Adrenal gland (tissue), 19 donors: ENCODE results near the gene ITCH. TPM values are rescaled to one million over a fixed set of nuclear protein-coding genes. Genes with fewer than 3 reads are reported as not detected.

Experiments
- DNase-seq, 7 donors: peaks; one replicate each; pipeline ENCODE4 v3.0.0-alpha.2; 2019 to 2020
- H3K27ac ChIP-seq, 5 donors: fragments of 200-600 bp; sonication (generic) in 4 of 5; 1 replicate in 3 of 5; 2 replicates in 2 of 5; pipeline versions ENCODE4 v1.5.1 to v1.8.0; 2016 to 2020; ENCODE audit warnings: mild to moderate bottlenecking in 1 of 5
- H3K27me3 ChIP-seq: fragments of 200-600 bp; 2 replicates; pipeline ENCODE4 v1.8.0; 2021
- H3K36me3 ChIP-seq, 2 donors: fragments of 200-600 bp; replicated peaks in 1 of 2; 1 replicate in 1 of 2; 2 replicates in 1 of 2; pipeline versions ENCODE4 v1.5.1 to v1.8.0; 2018 to 2022
- H3K4me1 ChIP-seq, 2 donors: fragments of 200-600 bp; replicated peaks in 1 of 2; 1 replicate in 1 of 2; 2 replicates in 1 of 2; pipeline versions ENCODE4 v1.5.1 to v1.8.0; 2018 to 2021
- H3K4me3 ChIP-seq, 4 donors: fragments of 200-600 bp; sonication (generic) in 3 of 4; one replicate each; pipeline ENCODE4 v1.5.1; 2016 to 2018
- H3K9me3 ChIP-seq, 3 donors: fragments of 200-600 bp; sonication (generic) in 1 of 3; replicated peaks in 1 of 3; 1 replicate in 2 of 3; 2 replicates in 1 of 3; pipeline versions ENCODE4 v1.5.1 to v1.8.0; 2016 to 2021
- CTCF ChIP-seq, 6 experiments: fragments of 450-650 bp in 4 of 6; fragments of 200-600 bp in 2 of 6; sonication (generic) in 1 of 6; IDR thresholded peaks; 1 replicate in 5 of 6; 2 replicates in 1 of 6; pipeline versions ENCODE4 v1.5.1 to v1.8.0; 2016 to 2021; ENCODE audit warnings: antibody characterized with exemption in 6 of 6, mild to moderate bottlenecking in 2 of 6, moderate library complexity in 1 of 6
- POLR2A ChIP-seq, 2 donors: fragments of 450-650 bp; IDR thresholded peaks; one replicate each; pipeline ENCODE4 v1.6.1; 2017; ENCODE audit warnings: antibody characterized with exemption in 2 of 2, mild to moderate bottlenecking in 2 of 2, moderate library complexity in 1 of 2
- WGBS, 4 donors: extraction: QIAGEN DNeasy Blood & Tissue Kit in 2 of 4; methylation state at CpG; one replicate each; pipeline versions ENCODE4 v1.1.5 to v1.1.7; 2013 to 2017; 5-methylcytosine and 5-hydroxymethylcytosine counted together
- intact Hi-C, 2 donors: fragments of 100-400 bp; cut with DNase I; formaldehyde crosslinking; loops; one replicate each; pipeline versions ENCODE4 v1.14.1 to v1.15.0; 2022 to 2023
- long read RNA-seq, 10 donors: library from polyadenylated mRNA in 3 of 10; unstranded in 2 of 10; stranded (forward) in 1 of 10; transcript quantifications; one replicate each; pipeline ENCODE4 v2.0.0 and lab custom pipeline, GENCODE V29; 2021 to 2026
- polyA plus RNA-seq, 3 donors: library from polyadenylated mRNA; stranded (reverse); fragments of 200-250 nt in 2 of 3; fragments of 350-450 nt in 1 of 3; fragmentation: Illumina TruSeq in 1 of 3; extraction: RNeasy Lipid Tissue Mini Kit (QIAGEN cat#74804) in 1 of 3; gene quantifications; one replicate each; pipeline ENCODE4 v1.2.3, GENCODE V29; 2013 to 2014
- total RNA-seq, 9 donors: library from RNA; depleted of rRNA in 4 of 9; stranded (reverse); fragments of >200 nt in 4 of 9; fragments of 120-200 nt in 1 of 9; fragmentation: NEBNext Ultra II Directional in 1 of 9; extraction: Animal tissue kit (Norgen Biotek cat#: 25700) in 1 of 9; gene quantifications; one replicate each; pipeline versions ENCODE4 v1.1.0 to v1.2.4, GENCODE V29; 2013 to 2023
- donor health status: healthy with polysubstance abuse.
- donor health status: Bipolar disorder and iron deficiency.
- donor health status: DM: yes; HTN: yes; CAD: no.
- donor health status: DM: no; HTN: no; CAD: no.
- donor health status: DM: no; HTN: no; CAD: no.
- donor health status: DM: yes; HTN: yes; CAD: no.

Gene ITCH
- 10 to 100 TPM; 32.3 to 67.6 (median 54.9) TPM for total RNA-seq
- polyA plus RNA-seq, result 10 to 100 TPM in 1 of 3 donors, 1 to 10 TPM in 2; 5.8 to 46.3 (median 7.5) TPM
- long read RNA-seq, donor 1, full-length matches to known transcripts, result 1 of 1 reads
- long read RNA-seq, donor 1, partial matches to known transcripts, result 0 of 1 reads
- long read RNA-seq, donor 1, other reads (novel, unspliced or antisense), result 0 of 1 reads
- long read RNA-seq, donor 2, full-length matches to known transcripts, result 1 of 1 reads
- long read RNA-seq, donor 2, partial matches to known transcripts, result 0 of 1 reads
- long read RNA-seq, donor 2, other reads (novel, unspliced or antisense), result 0 of 1 reads
- long read RNA-seq, donor 3, full-length matches to known transcripts, result 1 of 7 reads
- long read RNA-seq, donor 3, partial matches to known transcripts, result 6 of 7 reads
- long read RNA-seq, donor 3, other reads (novel, unspliced or antisense), result 0 of 7 reads
- long read RNA-seq, donor 4, full-length matches to known transcripts, result 1 of 12 reads
- long read RNA-seq, donor 4, partial matches to known transcripts, result 3 of 12 reads
- long read RNA-seq, donor 4, other reads (novel, unspliced or antisense), result 8 of 12 reads
- long read RNA-seq, donor 5, full-length matches to known transcripts, result 6 of 10 reads
- long read RNA-seq, donor 5, partial matches to known transcripts, result 0 of 10 reads
- long read RNA-seq, donor 5, other reads (novel, unspliced or antisense), result 4 of 10 reads
- long read RNA-seq, donor 6, full-length matches to known transcripts, result 2 of 7 reads
- long read RNA-seq, donor 6, partial matches to known transcripts, result 3 of 7 reads
- long read RNA-seq, donor 6, other reads (novel, unspliced or antisense), result 2 of 7 reads
- long read RNA-seq, donor 7, result 0 reads
- long read RNA-seq, donor 8, full-length matches to known transcripts, result 3 of 10 reads
- long read RNA-seq, donor 8, partial matches to known transcripts, result 7 of 10 reads
- long read RNA-seq, donor 8, other reads (novel, unspliced or antisense), result 0 of 10 reads
- long read RNA-seq, donor 9, full-length matches to known transcripts, result 1 of 1 reads
- long read RNA-seq, donor 9, partial matches to known transcripts, result 0 of 1 reads
- long read RNA-seq, donor 9, other reads (novel, unspliced or antisense), result 0 of 1 reads
- long read RNA-seq, donor 10, result 0 reads

GRCh38 chr20:34363062-34363464 lies at the start of gene ITCH:
ITCH (plus strand) TSS chr20:34363273; CDS start chr20:34393812, 30,539 bp downstream.
- H3K27me3 ChIP-seq, result no peaks in the 10 kb centered on the region
- DNase-seq, result peak; percentile 93 to 99 (median 97)
- no peaks in the 10 kb centered on the region for H3K9me3 ChIP-seq
- WGBS, 4 donors, result 0 to 1% (median 1%) methylated on average over 15 to 32 of the region's 32 CpGs
- TF ChIP-seq CTCF (IDR thresholded peaks at IDR 0.05) (no peak), POLR2A (IDR thresholded peaks at IDR 0.05) (peak; percentile 91 to 98)
- intact Hi-C loops, result no loop called here
- peak within 1 kb of the TSS; percentile 25 to 100 (median 55) for H3K4me3 ChIP-seq
- H3K36me3 ChIP-seq, result no peaks in the 10 kb centered on the region
- peak within 1 kb of the TSS; percentile 61 to 98 (median 94) for H3K27ac ChIP-seq
- peaks cover 5 to 46% of the 10 kb centered on the region in 2 donors for H3K4me1 ChIP-seq

- Histone ChIP-seq H3K27me3 (no peaks in the 10 kb centered on the region), H3K9me3 (no peaks in the 10 kb centered on the region), H3K36me3 (no peaks in the 10 kb centered on the region), H3K27ac (no peak overlapping the region), H3K4me1 (peaks cover 3 to 13% of the 10 kb centered on the region in 2 donors), H3K4me3 (no peak overlapping the region)
- no peak for DNase-seq
- TF ChIP-seq POLR2A (IDR thresholded peaks at IDR 0.05) (no peak), CTCF (IDR thresholded peaks at IDR 0.05) (no peak)
- WGBS, 4 donors, result 81 to 90% (median 88%) methylated on average over 3 of the region's 3 CpGs
- intact Hi-C loops, result loop anchor here (10.0 kb wide), 3 partner anchors 160 to 450 kb away; no protein-coding TSS in a partner anchor
Observed at GRCh38 chr20:34315236-34315635, 47.8 kb upstream of the ITCH start.

- no peaks in the 10 kb centered on the region for H3K36me3 ChIP-seq
- no peak for DNase-seq
- peaks cover 3 to 13% of the 10 kb centered on the region in 2 donors for H3K4me1 ChIP-seq
- TF ChIP-seq CTCF (IDR thresholded peaks at IDR 0.05), result no peak
- TF ChIP-seq POLR2A (IDR thresholded peaks at IDR 0.05), result no peak
- no peak overlapping the region for H3K4me3 ChIP-seq
- H3K9me3 ChIP-seq, result no peaks in the 10 kb centered on the region
- no peak overlapping the region for H3K27ac ChIP-seq
- intact Hi-C loops, result loop anchor here (10.0 kb wide), 3 partner anchors 158 to 448 kb away; no protein-coding TSS in a partner anchor
- 90 to 95% (median 92%) methylated on average over 6 of the region's 6 CpGs for WGBS, 4 donors
- no peaks in the 10 kb centered on the region for H3K27me3 ChIP-seq
Observed at GRCh38 chr20:34316196-34316814, 46.8 kb upstream of the ITCH start.
